BLaER1 treated with 17β-estradiol and CSF1 and Interleukin-3, amounts not matched to agents 10 nM and 100 nM (cell line): ENCODE data around the gene CHCHD6.

Source experiments
- H3K27ac ChIP-seq, 11 experiments: shearing (Covaris generic); formaldehyde crosslinking; 2 replicates each; pipeline ENCODE4 v1.8.1; 2022
- H3K27me3 ChIP-seq, 11 experiments: shearing (Covaris generic); formaldehyde crosslinking; 2 replicates each; pipeline ENCODE4 v1.8.1; 2022
- H3K36me3 ChIP-seq, 11 experiments: shearing (Covaris generic); formaldehyde crosslinking; 2 replicates each; pipeline ENCODE4 v1.8.1; 2022
- H3K4me1 ChIP-seq, 10 experiments: shearing (Covaris generic); formaldehyde crosslinking; 2 replicates each; pipeline ENCODE4 v1.8.1; 2022
- H3K4me2 ChIP-seq, 11 experiments: shearing (Covaris generic); formaldehyde crosslinking; 2 replicates each; pipeline ENCODE4 v1.8.1; 2022
- H3K4me3 ChIP-seq, 10 experiments: shearing (Covaris generic); formaldehyde crosslinking; 2 replicates each; pipeline ENCODE4 v1.8.1; 2022
- H3K9ac ChIP-seq, 11 experiments: shearing (Covaris generic); formaldehyde crosslinking; 2 replicates each; pipeline ENCODE4 v1.8.1; 2022
- H3K9me3 ChIP-seq, 11 experiments: shearing (Covaris generic); formaldehyde crosslinking; replicated peaks in 1 of 11; 2 replicates each; pipeline ENCODE4 v1.8.1; 2022
- H4K20me1 ChIP-seq, 11 experiments: shearing (Covaris generic); formaldehyde crosslinking; 2 replicates each; pipeline ENCODE4 v1.8.1; 2022
- Cebpa-rat ChIP-seq, 11 experiments: shearing (Covaris generic); IDR thresholded peaks; 2 replicates each; pipeline ENCODE4 v1.8.1; 2022

The CHCHD6 gene

DNA sequence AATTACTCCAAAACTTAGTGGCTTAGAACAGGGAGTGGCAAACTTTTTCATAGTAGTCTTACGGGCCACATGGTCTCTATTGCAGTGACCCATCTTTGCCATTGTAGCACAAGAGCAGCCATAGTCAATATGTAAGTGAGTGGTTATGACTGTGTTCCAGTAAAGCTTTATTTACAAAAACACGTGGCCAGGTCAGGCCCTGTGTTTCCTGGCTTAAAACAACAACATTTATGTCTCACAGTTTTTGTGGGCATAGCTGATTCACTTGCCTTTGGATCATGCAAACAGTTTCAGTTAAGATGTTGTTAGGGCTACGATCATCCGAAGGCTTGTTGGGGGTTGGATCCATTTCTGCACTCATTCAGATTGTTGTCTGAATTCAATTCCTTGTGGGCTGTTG lies 103.8 kb downstream of the CHCHD6 start:
- no peak overlapping the region for H3K4me2 ChIP-seq
- no peaks in the 10 kb centered on the region for H3K27me3 ChIP-seq
- no peak overlapping the region for H3K4me3 ChIP-seq
- no peaks in the 10 kb centered on the region for H3K9me3 ChIP-seq
- no peaks in the 10 kb centered on the region for H3K36me3 ChIP-seq
- H3K4me1 ChIP-seq, result no peaks in the 10 kb centered on the region
- H3K9ac ChIP-seq, result no peak overlapping the region
- TF ChIP-seq Cebpa-rat (IDR thresholded peaks at IDR 0.05), result no peak
- no peak overlapping the region for H3K27ac ChIP-seq
- H4K20me1 ChIP-seq, result no peaks in the 10 kb centered on the region

- Histone ChIP-seq H3K27ac (no peak overlapping the region), H3K9ac (no peak overlapping the region), H4K20me1 (peaks cover 0 to 7% (median 0%) of the 10 kb centered on the region in 11 experiments; a peak in 2 of 22 replicates), H3K4me1 (peaks cover 0 to 20% (median 13%) of the 10 kb centered on the region in 10 experiments; a peak in 12 of 20 replicates), H3K4me3 (no peak overlapping the region), H3K9me3 (no peaks in the 10 kb centered on the region), H3K27me3 (no peaks in the 10 kb centered on the region), H3K36me3 (no peaks in the 10 kb centered on the region), H3K4me2 (no peak overlapping the region)
- TF ChIP-seq Cebpa-rat (IDR thresholded peaks at IDR 0.05), result no peak
Measured at GRCh38 chr3:126811530-126811929, 107.5 kb downstream of the CHCHD6 start.

GRCh38 chr3:126816298-126816697 lies 112.3 kb downstream of the CHCHD6 start:
- peaks cover 15 to 49% (median 38%) of the 10 kb centered on the region in 10 experiments for H3K4me1 ChIP-seq
- no peak overlapping the region for H3K4me3 ChIP-seq
- H3K4me2 ChIP-seq, result peak overlapping the region in 8 of 11 experiments; percentile 13 to 91 (median 48); a peak in 14 of 22 replicates
- no peaks in the 10 kb centered on the region for H3K27me3 ChIP-seq
- H3K27ac ChIP-seq, result no peak overlapping the region
- H3K9ac ChIP-seq, result no peak overlapping the region
- H3K9me3 ChIP-seq, result peaks cover 0 to 16% (median 7%) of the 10 kb centered on the region in 11 experiments; a peak in 9 of 22 replicates
- peaks cover 0 to 19% (median 0%) of the 10 kb centered on the region in 11 experiments; a peak in 6 of 22 replicates for H4K20me1 ChIP-seq
- H3K36me3 ChIP-seq, result peaks cover 0 to 7% (median 0%) of the 10 kb centered on the region in 11 experiments; a peak in 2 of 22 replicates
- no peak for TF ChIP-seq Cebpa-rat (IDR thresholded peaks at IDR 0.05)

GRCh38 chr3:126816986-126817777 lies 113.1 kb downstream of the CHCHD6 start:
- peaks cover 0 to 19% (median 0%) of the 10 kb centered on the region in 11 experiments; a peak in 6 of 22 replicates for H4K20me1 ChIP-seq
- peak overlapping the region in 5 of 11 experiments; percentile 2 to 39 (median 11); a peak in 4 of 22 replicates for H3K9ac ChIP-seq
- no peak for TF ChIP-seq Cebpa-rat (IDR thresholded peaks at IDR 0.05)
- peaks cover 0 to 24% (median 13%) of the 10 kb centered on the region in 11 experiments; a peak in 12 of 22 replicates for H3K9me3 ChIP-seq
- H3K4me2 ChIP-seq, result peak overlapping the region; percentile 69 to 91 (median 82)
- H3K27me3 ChIP-seq, result no peaks in the 10 kb centered on the region
- peak overlapping the region in 2 of 11 experiments; percentile 7 to 17; a peak in 1 of 22 replicates for H3K27ac ChIP-seq
- H3K4me3 ChIP-seq, result peak overlapping the region in 3 of 10 experiments; percentile 3 to 21 (median 7); a peak in 2 of 20 replicates
- H3K36me3 ChIP-seq, result peaks cover 0 to 7% (median 0%) of the 10 kb centered on the region in 11 experiments; a peak in 2 of 22 replicates
- peaks cover 15 to 49% (median 38%) of the 10 kb centered on the region in 10 experiments for H3K4me1 ChIP-seq

DNA sequence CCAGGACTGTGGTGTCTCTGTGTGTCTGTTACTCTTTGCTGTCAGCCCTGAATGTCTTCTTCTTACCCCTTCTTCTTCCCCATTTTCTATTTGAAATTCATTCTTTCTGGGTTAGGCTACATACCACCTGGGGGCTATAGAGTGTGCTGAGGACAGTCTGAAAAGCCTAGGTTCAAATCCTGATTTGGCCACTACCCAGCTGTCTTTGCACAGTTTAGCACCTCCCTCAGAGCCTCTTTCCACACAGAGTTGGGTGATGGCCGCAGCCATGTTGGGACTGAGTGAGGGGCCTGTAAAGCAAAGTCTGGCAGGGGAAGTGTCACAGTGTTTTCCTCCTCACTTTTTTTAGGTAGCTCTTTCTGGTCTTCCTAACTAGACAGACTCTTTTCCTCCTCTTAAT lies 113.7 kb downstream of the CHCHD6 start:
- Histone ChIP-seq H3K9ac (peak overlapping the region in 4 of 11 experiments; percentile 4 to 39 (median 18); a peak in 2 of 22 replicates), H3K9me3 (peaks cover under 1 to 27% (median 15%) of the 10 kb centered on the region in 11 experiments; a peak in 14 of 22 replicates), H3K4me3 (0 out of 20 replicates have a peak overlapping the region, but pooled peaks of 1 of the 10 experiments have one; percentile 21), H3K4me2 (peak overlapping the region; percentile 69 to 91 (median 82)), H3K27me3 (no peaks in the 10 kb centered on the region), H3K4me1 (peaks cover 15 to 49% (median 38%) of the 10 kb centered on the region in 10 experiments), H3K36me3 (peaks cover 0 to 7% (median 0%) of the 10 kb centered on the region in 11 experiments; a peak in 2 of 22 replicates), H3K27ac (peak overlapping the region in 2 of 11 experiments; percentile 7 to 17; a peak in 1 of 22 replicates), H4K20me1 (peaks cover 0 to 19% (median 0%) of the 10 kb centered on the region in 11 experiments; a peak in 6 of 22 replicates)
- TF ChIP-seq Cebpa-rat (IDR thresholded peaks at IDR 0.05), result no peak

DNA sequence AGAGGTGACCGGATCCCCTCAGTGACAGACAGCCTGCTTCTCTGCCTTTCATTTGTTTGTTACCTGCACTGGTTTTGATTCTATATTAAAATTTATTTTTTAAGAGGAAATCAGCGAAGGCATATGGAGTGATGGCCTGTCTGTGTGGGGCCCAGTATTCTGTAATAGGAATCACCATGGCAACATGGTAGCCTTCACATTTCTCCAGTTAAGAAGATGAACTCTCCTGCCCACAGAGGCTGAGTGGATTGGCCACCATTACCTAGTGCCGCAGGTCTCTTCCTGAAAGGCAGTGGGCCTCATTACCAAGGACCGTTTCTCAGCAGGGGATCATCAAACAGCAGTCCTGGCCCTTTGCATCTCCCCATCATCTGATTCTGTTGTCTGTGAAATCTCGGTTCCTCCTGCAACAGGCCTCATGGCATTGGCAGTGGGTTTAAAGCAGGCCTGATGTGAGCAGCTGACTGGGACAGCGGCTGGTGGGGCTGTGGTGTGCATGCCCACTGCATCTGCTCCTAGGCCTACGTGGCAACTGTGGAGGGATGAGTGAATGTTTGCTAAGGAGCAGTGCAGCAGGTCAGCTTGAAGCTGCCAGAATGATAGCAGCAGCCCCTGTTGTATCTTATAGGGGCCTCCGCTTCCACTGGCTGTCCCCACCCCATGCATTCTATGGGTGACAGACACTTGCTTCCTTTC lies 114.5 kb downstream of the CHCHD6 start:
- Histone ChIP-seq H3K9me3 (peaks cover 4 to 27% (median 16%) of the 10 kb centered on the region in 11 experiments; a peak in 14 of 22 replicates), H3K4me3 (no peak overlapping the region), H4K20me1 (peaks cover 0 to 19% (median 0%) of the 10 kb centered on the region in 11 experiments; a peak in 6 of 22 replicates), H3K4me2 (peak overlapping the region; percentile 69 to 91 (median 82); a peak in 19 of 22 replicates), H3K36me3 (peaks cover 0 to 7% (median 0%) of the 10 kb centered on the region in 11 experiments; a peak in 2 of 22 replicates), H3K27me3 (no peaks in the 10 kb centered on the region), H3K4me1 (peaks cover 15 to 49% (median 38%) of the 10 kb centered on the region in 10 experiments), H3K9ac (0 out of 22 replicates have a peak overlapping the region, but pooled peaks of 1 of the 11 experiments have one; percentile 4), H3K27ac (no peak overlapping the region)
- no peak for TF ChIP-seq Cebpa-rat (IDR thresholded peaks at IDR 0.05)

- H3K36me3 ChIP-seq, result no peaks in the 10 kb centered on the region
- H3K9ac ChIP-seq, result no peak overlapping the region
- peaks cover 0 to 10% (median 7%) of the 10 kb centered on the region in 11 experiments; a peak in 11 of 22 replicates for H3K9me3 ChIP-seq
- H3K27ac ChIP-seq, result no peak overlapping the region
- no peak for TF ChIP-seq Cebpa-rat (IDR thresholded peaks at IDR 0.05)
- H4K20me1 ChIP-seq, result peaks cover 0 to 15% (median 0%) of the 10 kb centered on the region in 11 experiments; a peak in 1 of 22 replicates
- no peak overlapping the region for H3K4me3 ChIP-seq
- H3K4me2 ChIP-seq, result no peak overlapping the region
- H3K27me3 ChIP-seq, result no peaks in the 10 kb centered on the region
- peaks cover 0 to 10% (median 3%) of the 10 kb centered on the region in 10 experiments; a peak in 6 of 20 replicates for H3K4me1 ChIP-seq
Measured at GRCh38 chr3:126826693-126827092, 122.7 kb downstream of the CHCHD6 start.

- Histone ChIP-seq H3K9me3 (peaks cover 0 to 8% (median 4%) of the 10 kb centered on the region in 11 experiments; a peak in 10 of 22 replicates), H3K27me3 (no peaks in the 10 kb centered on the region), H3K4me1 (peaks cover 0 to 10% (median 3%) of the 10 kb centered on the region in 10 experiments; a peak in 6 of 20 replicates), H3K27ac (no peak overlapping the region), H3K36me3 (no peaks in the 10 kb centered on the region), H3K4me2 (no peak overlapping the region), H3K9ac (no peak overlapping the region), H4K20me1 (peaks cover 0 to 15% (median 0%) of the 10 kb centered on the region in 11 experiments; a peak in 1 of 22 replicates), H3K4me3 (no peak overlapping the region)
- TF ChIP-seq Cebpa-rat (IDR thresholded peaks at IDR 0.05), result no peak
Measured at GRCh38 chr3:126827121-126827520, 123.1 kb downstream of the CHCHD6 start.
